GM18867 (cell line): Measurements from ENCODE around the gene PPARG.

Source experiments
- ATAC-seq: cut with Tn5 transposase; IDR thresholded peaks from one replicate; pipeline ENCODE4 v1.9.1; 2021; ENCODE audit warnings: mild to moderate bottlenecking, moderate library complexity; ENCODE audit not compliant: unreplicated experiment

PPARG gene

DNA sequence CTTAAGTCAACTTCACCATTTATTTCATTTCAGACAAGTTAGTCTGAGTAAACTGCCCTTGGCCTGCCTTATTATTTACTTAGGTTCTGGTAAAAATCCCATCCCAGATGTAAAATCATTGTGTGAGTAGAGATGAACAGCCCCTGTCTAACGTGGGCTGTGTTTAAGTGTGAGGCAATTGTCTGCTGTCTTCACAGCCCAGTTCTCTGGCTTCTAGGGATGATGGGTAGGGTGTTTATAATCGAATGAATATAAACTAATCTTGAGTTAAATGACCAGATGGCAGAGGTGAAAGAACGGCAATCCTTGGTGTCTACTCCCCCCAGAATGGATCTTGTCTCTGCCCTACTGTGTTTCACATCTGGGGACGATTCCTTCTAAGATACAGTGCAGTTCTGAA is 20.8 kb downstream of the PPARG start:
- ATAC-seq: no peak

DNA sequence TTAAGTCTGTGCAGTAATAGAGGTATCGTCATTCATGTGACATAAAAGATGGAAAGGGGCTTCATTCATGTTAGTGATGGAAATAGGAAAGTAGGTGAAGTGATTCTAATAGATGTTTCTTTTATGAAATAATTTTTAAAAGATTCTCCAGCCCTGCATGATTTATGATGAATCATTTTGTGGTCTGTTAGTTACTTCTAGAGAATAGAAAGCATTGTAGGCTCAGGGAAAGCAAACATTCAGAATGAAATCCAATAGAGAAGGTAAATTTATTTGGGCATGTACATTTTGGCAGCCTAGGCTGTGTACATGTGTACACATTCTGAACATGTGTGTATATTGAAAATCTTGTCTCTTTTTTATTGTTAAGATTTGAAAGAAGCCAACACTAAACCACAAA is 23.1 kb downstream of the PPARG start:
- ATAC-seq: no peak

DNA sequence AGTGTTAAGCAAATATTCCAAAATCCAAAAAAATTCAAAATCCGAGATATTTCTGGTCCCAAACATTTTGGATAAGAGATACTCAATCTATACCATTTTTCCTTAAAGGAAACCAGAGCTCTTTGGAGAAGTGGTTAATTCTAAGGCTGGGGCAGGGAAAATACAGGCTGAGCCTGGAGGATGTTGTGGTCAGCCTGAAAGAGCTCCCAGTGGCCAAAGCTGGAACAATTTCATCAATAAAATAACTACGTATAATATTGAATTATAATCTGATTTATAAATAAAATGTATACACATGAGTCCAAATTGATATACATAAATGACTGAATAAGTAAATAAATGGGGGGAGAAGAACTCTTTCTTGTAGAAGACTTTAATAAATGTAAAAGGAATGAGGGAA is 24.6 kb downstream of the PPARG start:
- no peak for ATAC-seq

DNA sequence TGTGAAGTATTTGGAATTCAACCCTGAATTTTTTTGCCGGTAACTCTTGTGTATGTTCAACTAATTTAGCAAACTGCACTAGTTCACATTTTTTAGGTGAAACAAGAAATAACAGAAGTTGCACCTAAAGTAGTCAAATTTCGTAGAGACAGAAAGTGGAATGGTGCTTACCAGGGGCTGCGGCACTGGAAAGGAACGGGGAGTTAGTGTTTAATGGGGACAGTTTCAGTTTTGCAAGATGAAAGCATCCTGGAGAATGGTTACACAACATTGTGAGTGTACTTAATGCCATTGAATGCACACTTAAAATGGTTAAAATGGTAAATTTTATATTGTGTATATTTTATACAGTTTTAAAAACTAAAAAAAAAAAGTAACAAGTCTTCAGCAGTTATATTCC is 27.4 kb downstream of the PPARG start:
- no peak for ATAC-seq

DNA sequence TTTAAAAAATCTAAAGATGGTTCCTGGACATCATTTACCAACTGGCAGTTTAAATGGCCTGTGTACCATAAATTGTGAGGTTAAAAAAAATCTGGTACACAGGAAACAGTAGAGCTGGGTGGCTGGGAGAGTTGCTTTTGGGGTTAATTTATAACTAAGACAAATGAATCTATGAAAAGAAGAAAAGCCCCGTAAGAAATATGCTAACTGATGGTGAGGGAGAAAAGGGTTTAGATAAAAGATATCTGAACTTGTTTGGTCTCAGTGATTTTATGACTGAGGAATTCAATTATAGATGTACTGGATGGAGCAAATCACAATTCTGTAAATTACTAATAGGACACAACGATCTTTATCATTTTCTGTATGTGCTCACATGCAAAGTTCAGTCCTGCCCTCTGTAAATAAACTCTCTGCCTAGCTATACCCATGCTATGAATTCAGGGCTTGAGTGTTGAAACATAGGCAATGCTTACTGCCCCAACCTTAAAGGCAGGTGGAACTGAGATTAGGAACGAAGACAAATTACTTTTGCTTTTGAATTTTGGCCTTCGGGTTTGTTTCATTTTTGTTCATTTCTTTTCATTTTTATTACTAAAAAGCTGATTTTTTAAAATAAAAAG is 28.0 kb downstream of the PPARG start:
- peak; percentile 65 for ATAC-seq

DNA sequence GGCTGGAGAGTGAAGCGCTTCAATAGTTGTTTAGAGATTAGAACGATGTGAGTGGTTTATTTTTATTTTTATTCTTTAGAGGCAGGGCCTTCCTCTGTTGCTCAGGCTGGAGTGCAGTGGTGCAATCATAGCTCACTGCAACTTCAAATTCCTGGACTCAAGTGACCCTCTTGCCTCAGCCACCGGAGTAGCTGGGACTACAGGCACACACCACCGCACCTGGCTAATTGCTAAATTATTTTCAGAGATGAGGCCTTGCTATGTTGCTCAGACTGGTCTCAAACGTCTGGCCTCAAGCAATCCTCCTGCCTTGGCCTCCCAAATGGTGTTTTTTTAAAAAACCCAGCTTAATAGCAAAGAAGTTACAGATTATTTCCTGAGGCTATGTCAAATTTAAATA is 29.0 kb downstream of the PPARG start:
- ATAC-seq: no peak

DNA sequence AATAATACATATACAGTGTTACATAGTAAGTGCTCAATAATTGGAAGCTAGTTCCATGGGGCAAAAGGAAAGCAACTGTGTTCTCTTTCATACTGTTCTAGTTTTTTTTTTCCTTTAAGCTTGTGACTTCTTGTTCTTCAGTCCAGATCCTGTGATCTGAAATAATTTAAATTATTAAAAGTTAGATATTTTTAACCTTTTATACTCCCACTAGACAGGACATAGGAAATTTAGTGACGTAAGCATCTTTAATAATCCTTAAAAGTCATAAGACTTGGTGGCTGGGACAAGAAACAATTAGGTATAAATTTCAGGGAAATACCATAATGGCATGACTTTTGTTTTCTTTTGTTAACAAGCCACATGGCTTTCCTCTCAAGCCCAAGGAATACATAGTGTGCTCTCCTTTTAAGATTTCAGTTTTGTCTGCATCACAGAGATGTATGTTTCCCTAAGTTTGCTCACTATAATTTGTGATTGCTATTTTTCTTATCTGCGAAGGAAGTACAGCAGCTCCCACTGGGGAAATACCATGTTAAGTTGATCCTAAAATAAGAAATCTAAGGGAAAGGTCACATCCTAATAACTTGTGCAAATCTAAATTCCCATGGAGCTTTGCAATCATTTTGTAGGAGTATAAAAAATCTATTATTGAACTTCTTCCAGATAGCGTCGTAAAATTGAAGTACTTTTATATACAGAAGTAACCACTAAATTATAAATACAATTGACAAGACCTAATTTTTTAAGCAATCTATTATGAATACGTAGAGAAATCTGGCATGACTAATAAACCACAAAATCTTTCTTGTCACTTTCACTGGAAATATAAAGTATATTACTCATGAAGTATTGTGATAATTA is 30.1 kb downstream of the PPARG start:
- ATAC-seq: no peak

DNA sequence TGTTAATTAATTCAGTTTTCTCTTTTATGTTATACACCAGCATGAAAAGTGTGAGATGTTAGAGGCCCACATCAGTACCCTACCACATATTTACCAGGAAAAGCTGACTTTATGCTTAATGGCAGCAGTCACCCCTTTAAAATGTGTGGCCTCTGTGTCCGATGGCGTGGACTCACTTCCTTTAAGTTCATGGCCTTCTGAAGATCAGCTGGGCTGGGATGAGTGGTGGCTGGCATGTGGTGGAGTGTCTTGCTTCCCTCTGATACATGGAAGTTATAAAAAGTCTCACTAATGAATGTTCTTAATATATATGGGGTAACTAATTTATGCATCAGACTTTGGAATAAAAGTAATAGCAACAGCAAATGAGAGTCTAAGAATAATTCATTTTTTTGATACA is 32.1 kb downstream of the PPARG start:
- ATAC-seq: no peak

DNA sequence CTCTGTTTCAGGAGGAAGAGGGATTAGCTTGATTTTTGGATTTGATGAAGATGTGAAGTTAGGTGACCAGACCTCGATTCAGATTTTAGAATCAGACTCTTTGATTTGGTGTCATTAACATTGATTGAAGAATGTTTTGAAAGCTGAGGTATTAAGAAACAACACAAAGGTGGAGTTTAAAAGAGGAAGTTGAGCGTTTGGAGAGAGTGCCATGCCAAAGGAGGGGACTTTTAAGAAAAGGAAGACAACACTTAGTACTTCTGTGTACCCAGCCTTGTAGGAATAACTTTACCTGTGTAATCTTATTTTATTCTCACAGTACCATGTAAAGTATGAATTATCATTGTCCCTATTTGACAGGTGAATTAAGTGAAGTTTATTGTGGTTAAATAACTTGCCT is 34.4 kb downstream of the PPARG start:
- no peak for ATAC-seq

DNA sequence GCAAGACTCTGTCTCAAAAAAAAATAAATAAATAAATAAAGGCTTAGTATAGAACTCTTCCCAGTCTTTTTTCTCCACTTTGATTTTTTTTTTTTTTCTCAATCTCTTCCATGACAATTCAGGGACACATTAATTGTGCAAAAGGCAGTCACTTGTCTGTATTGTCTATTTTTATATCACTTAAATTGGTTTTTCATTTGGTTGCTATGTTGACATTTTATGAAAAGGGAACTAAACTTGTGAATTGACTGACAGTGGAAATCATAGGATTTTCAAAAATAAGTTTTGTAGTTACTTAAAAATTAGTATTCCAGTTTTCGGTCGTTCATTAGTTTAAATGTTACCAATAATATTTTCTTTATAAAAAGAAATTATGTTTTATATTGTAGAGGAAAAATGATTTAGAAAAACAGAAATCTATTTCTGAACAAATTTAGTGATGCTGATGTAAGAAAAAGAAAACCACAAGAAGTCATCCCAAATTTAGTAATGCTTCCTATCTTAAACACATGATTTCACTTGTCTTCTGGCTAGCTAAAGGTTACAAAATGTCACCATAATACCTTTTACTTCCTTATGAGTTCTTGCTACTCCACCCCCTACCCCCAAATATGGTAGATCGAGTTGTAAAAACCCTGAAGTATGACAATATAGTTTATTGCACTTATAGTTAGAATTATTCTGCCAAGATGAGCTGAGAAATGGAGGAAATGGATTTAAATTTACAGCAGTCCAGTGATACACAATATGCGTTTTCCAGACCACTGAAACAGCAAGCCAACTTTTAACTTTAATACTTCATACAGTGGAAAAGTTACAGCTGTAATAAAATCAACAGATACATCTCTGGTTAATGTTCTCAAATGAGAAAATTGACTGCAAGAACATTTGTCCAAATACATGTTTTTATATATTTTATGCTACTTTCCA is 37.0 kb downstream of the PPARG start:
- no peak for ATAC-seq

DNA sequence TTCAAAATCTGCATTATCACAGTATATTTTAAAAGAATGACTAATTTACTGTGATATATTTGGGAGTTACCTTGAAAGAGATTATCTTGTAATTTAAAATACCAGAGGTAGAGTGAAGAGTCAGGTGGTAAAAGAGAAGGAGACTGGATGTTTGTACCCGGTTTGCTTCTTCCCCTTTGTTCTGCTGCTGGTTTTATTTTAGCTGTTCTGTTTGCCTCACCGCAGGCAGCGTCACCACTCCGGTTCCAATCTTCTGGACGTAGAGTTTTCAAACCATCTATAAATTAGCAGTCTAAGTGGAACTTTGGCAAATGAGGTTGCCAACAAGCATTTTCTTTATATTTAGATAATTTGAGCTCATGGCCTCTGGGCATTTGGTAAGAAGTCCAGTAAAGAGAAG is 38.2 kb downstream of the PPARG start:
- ATAC-seq: no peak

DNA sequence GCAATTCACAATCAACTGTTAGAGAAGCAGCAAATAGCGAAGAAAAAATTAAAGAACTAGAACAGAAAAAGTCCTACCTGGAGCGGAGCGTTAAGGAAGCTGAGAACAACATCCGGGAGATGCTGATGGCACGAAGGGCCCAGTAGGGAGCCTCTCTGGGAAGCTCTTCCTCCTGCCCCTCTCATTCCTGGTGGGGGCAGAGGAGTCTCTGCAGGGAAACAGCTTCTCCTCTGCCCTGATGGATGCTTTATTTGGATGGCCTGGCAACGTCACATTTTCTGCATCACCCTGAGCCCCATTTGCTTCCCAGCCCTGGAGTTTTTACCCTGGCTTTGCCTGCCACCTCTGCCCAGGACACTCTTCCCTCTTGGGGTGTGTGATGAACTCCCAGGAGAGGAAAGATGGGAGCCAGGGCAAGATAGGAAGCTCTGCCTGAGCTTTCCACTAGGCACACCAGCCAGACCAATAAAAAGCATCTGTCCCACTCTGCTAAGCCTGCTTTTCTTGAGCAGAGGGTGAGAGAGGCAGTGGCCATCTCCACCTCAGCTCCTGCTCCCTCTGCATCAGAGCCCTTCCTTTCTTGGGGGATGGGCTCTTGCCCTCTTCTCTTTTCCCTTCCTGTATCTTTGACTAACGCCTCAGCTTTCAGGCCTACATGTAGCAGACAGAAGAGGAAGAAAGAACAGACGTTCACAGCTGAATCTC is 39.4 kb downstream of the PPARG start:
- ATAC-seq: no peak

DNA sequence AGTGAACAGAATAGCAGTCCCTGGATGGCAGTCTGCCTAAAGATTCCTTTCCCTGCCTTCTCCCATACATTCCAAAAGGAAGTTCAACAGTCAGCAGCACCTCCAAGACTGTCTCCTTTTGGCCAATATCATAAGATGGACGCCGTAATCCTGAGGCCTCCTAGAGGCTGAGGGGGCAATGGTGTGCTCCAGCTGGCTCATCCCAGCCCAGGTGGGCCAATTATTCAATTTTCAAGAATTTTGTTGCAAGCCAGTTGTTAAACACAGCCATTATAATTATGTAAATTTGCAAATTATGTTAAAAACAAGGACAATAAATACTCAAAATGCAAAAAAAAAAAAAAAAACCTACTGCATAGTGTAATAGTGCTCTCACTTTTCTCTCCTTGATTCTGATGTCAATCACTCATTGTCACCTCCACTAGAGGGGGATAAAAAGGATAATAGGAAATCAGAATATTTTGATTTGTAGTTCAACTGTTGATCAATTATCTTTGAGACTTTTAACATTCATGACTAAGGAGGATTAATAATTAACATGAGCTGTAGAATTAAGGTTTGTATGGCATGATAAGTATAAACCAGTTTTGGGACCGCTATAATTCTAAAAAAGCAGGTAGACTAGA is 40.1 kb downstream of the PPARG start:
- no peak for ATAC-seq

DNA sequence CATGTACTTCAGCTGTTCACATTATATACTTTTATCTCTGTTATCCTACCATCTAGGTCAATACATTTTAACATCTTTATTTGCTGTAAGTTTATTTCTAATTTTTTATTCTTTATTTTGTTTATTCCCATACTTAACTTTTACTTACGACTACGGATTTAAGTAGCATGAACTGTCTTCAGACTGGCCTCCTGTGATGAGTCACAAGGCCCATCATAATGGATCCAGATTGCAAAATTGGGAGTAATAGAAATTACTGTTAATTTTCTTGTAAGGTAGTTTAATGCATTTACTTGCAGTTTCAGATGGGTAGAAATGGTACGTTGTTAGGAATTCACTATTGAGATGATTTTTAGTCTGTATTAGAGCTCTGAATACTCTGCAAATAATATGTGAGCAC is 45.9 kb downstream of the PPARG start:
- no peak for ATAC-seq

DNA sequence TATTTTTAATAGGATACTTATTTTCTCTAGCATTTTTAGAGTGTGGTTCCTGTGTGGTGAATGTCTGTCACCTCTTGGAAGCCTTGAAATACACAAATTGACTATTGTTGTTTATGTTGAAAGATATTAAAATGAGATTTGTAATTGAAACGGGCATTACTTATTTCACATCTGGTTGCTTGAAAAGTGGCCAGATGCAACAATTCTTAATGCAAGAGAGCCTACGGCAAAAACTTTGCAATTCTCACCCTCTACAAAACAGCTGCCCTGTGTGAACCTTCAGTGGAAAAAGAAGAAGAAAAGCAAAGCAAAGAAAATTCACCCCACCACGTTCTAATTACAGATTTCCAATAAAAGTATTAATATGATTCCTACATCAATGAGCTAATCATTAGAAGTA is 46.6 kb downstream of the PPARG start:
- ATAC-seq: no peak

DNA sequence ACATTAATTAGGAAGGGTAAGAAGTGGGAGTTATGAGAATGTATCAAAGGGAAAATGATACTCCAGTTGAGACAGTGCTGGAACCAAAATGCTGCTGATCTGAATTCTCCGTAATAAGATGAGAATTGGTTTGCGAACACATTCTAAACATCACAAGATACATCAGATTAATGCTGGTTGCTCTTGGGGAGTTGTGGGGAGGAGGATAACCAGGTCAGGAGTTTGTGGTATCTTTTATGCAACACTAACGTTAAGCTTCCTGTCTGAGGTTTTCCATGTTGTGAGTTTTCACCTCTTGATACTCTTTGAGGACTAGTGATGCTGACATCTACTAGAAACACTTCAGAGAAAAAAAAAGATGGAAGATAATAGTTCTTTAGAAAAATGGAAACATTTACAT is 47.2 kb downstream of the PPARG start:
- no peak for ATAC-seq

DNA sequence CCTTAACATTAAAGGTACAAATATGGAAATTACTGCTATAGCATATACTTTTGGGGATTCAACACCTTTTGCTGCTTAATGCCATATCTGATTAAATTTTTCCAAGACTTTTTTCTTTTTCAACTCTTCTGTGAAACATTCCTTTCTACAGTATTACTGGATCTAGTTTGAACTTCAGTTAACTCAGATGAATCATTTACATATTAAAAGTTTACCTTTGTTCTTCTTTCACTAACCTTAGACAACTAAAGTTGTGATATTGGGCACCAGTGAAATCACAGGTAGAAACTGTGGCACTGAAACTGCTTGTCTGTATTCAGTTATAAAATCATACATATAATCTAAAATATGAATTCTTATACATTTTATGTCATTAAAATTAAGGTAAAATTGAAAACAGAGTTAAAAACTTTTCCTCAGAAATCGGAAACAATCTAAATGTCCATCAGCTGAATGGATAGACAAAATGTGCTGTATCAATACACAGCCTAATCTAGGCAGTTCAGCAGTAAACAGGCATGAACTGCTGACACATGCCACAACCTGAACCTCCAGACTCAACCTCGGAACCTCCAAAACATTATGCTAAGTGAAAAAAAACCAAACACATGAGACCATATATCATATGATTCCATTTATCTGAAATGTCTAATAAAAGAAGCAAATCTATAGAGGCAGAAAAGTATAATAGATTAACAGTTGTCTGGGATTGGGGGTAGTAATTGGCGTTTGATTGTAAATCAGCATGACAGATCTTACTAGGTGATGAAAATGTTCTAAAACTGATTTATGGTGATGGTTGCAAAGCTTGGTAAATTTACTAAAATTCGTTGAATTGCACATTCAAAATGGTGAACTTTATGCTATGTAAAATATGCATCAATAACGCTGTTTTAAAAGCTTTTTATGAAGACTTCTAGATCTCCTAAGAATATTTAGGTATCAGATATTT is 50.0 kb downstream of the PPARG start:
- ATAC-seq: no peak

DNA sequence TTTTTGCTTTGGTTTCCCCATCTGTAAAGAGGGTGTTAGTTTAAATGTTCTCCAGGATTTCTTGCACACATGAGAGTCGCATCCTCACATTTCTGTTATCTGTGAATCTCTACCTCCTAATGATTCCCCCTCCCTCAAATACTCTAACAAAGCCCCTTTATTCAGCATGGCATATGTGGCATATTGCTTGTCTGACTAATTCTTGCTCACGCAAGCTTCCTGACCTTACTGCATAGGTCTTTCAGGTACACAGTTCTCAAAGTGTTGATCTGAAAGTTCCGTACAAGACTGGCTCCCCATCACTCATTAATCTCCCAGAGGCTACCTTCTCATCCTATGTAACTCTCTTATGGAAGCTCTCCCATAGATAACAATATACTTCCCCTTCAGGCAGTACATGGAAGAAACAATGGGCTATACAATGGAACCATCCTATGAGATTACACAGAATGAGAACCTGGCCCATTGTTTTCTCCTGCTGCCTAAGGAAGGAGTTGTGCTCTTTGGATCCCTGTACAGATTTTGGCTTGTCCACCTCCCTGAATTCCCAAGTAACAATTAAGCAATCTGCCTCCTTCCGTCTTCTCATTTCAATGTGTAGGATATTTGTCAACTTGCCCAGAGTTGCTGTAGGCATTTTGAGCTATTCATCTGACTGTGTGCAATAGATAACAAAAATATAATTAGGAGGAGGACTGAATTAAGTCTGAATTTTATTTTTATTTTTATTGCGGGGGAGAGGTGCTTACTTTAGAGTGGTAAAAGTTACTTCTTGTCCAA is 51.0 kb downstream of the PPARG start:
- ATAC-seq: no peak

DNA sequence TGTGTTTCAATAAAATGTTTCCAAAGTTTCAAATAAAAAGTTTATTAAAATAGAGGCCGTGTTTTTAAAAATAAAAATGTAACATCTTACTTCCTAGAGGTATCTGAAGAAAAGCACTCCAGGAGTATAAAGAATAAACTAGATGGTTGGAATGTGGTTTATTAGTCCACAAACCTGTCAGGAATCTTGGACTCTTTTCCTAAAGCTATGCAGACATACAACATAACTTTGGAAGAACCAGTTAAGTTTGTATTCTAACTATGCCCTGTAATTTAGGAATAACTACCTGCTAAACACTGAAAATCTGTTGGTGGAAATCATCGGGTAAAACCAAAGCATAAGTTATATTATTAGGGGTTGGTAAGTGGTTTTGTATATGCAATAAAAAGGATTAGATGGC is 51.6 kb downstream of the PPARG start:
- ATAC-seq: no peak
